Parathyroid adenoma (tissue), 2 donors: ENCODE measurements around the gene TTLL8.

Experiments used
- H2AFZ ChIP-seq: fragments of 300-600 bp; sonication (generic); one replicate; pipeline ENCODE4 v1.7.0; 2017; ENCODE audit warnings: antibody characterized with exemption, mild to moderate bottlenecking
- H3K27ac ChIP-seq: fragments of 300-600 bp; sonication (generic); one replicate; pipeline ENCODE4 v1.7.0; 2017
- H3K27me3 ChIP-seq: fragments of 300-600 bp; sonication (generic); one replicate; pipeline ENCODE4 v1.7.0; 2017; ENCODE audit warnings: low read length; ENCODE audit not compliant: control insufficient read depth, insufficient read depth
- H3K36me3 ChIP-seq: fragments of 300-600 bp; sonication (generic); one replicate; pipeline ENCODE4 v1.7.0; 2017; ENCODE audit warnings: low read length; ENCODE audit not compliant: control insufficient read depth, insufficient read depth
- H3K4me1 ChIP-seq: fragments of 300-600 bp; sonication (generic); one replicate; pipeline ENCODE4 v1.7.0; 2017; ENCODE audit warnings: control low read depth
- H3K4me2 ChIP-seq: fragments of 300-600 bp; sonication (generic); one replicate; pipeline ENCODE4 v1.7.0; 2017; ENCODE audit warnings: low read length
- H3K4me3 ChIP-seq: fragments of 300-600 bp; sonication (generic); one replicate; pipeline ENCODE4 v1.7.0; 2017; ENCODE audit warnings: low read depth, low read length
- H3K79me2 ChIP-seq: fragments of 300-600 bp; sonication (generic); one replicate; pipeline ENCODE4 v1.7.0; 2017; ENCODE audit warnings: control low read depth
- H3K9ac ChIP-seq: fragments of 300-600 bp; sonication (generic); one replicate; pipeline ENCODE4 v1.7.0; 2017; ENCODE audit warnings: mild to moderate bottlenecking
- H3K9me3 ChIP-seq: fragments of 300-600 bp; sonication (generic); one replicate; pipeline ENCODE4 v1.7.0; 2017; ENCODE audit warnings: low read length; ENCODE audit not compliant: control insufficient read depth
- CTCF ChIP-seq: fragments of 300-600 bp; sonication (generic); IDR thresholded peaks from one replicate; pipeline ENCODE4 v1.7.0; 2017; ENCODE audit warnings: antibody characterized with exemption, mild to moderate bottlenecking
- donor health status: primary hyperparathyroidism.

Gene TTLL8

DNA sequence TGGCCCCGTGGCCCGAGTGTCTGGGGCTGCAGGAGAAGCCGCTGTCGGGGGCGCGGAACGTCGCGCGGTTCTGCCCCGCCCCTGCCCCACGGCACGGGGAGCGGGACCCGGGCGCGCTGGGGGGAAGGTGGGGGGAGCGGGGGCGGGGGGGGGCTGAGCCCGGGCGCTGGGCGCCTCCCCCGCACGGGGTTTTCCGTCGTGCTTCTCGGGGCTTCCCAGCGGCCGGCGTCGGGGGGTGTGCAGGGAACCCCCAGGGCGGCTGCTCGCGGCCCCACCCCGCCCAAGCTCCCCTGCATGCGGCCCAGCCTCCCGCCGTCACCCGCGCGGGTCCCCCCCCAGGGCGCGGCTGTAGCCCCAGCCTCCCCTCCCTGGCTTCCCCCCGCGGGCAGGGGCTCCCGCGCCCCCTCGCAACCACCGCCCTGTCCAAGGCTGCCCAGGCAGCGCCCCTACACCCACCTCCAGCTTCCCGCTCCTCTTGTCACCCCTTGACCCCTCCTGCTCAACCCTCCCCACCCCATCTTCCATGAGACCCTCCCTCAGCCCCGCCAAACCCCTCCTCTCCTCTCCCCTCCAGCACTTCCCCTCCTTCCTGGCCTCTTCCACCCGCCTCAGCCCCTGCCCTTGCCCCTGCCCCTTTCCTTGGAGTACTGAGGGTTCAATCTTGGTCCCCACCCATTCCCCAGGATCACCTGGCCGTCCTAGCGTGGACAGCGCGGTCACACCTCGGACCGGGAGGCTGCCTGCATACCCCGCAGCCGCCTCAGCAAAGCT lies 47.2 kb downstream of the TTLL8 start:
- Histone ChIP-seq H3K4me1 (no peaks in the 10 kb centered on the region), H3K4me2 (no peak overlapping the region), H3K9me3 (no peaks in the 10 kb centered on the region), H3K36me3 (no peaks in the 10 kb centered on the region), H2AFZ (no peak overlapping the region), H3K27me3 (peaks cover 10% of the 10 kb centered on the region), H3K79me2 (no peaks in the 10 kb centered on the region), H3K9ac (no peak overlapping the region), H3K27ac (no peak overlapping the region), H3K4me3 (no peak overlapping the region)
- TF ChIP-seq CTCF = no peak

GRCh38 chr22:50009765-50010675 lies 48.1 kb downstream of the TTLL8 start:
- Histone ChIP-seq H2AFZ (no peak overlapping the region), H3K36me3 (no peaks in the 10 kb centered on the region), H3K9me3 (no peaks in the 10 kb centered on the region), H3K4me2 (no peak overlapping the region), H3K27me3 (peaks cover 10% of the 10 kb centered on the region), H3K4me1 (no peaks in the 10 kb centered on the region), H3K79me2 (no peaks in the 10 kb centered on the region), H3K4me3 (no peak overlapping the region), H3K9ac (no peak overlapping the region), H3K27ac (no peak overlapping the region)
- TF ChIP-seq CTCF = no peak

DNA sequence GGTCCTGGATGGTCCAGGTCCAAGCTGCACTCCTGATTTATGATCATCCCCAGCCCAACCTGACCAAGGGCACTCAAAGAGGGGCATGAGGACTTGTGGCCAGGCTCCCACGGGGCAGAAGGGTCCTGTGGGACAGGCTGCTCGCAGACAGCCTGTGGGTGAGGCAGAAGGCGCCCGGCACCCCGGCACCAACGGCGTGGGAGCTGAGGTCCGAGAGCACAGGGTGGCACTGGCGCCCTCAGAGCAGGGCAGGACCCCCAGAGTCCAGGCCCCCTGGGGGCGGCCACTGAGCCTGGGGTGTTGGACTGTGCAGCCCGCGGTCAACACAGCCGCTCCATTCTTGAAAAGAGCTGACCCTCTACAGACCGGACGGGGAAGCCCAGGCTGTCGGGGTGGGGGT lies 48.8 kb downstream of the TTLL8 start:
- H3K9ac ChIP-seq = no peak overlapping the region
- no peak for TF ChIP-seq CTCF
- H3K27ac ChIP-seq = no peak overlapping the region
- H3K79me2 ChIP-seq = no peaks in the 10 kb centered on the region
- H3K4me1 ChIP-seq = no peaks in the 10 kb centered on the region
- no peak overlapping the region for H3K4me2 ChIP-seq
- H3K36me3 ChIP-seq = no peaks in the 10 kb centered on the region
- H3K9me3 ChIP-seq = no peaks in the 10 kb centered on the region
- H3K27me3 ChIP-seq = peaks cover 10% of the 10 kb centered on the region
- H3K4me3 ChIP-seq = no peak overlapping the region
- no peak overlapping the region for H2AFZ ChIP-seq

GRCh38 chr22:50008151-50009040 lies 49.7 kb downstream of the TTLL8 start:
- no peaks in the 10 kb centered on the region for H3K9me3 ChIP-seq
- H3K4me3 ChIP-seq = no peak overlapping the region
- no peaks in the 10 kb centered on the region for H3K79me2 ChIP-seq
- H2AFZ ChIP-seq = no peak overlapping the region
- no peak overlapping the region for H3K4me2 ChIP-seq
- H3K36me3 ChIP-seq = no peaks in the 10 kb centered on the region
- no peak for TF ChIP-seq CTCF
- no peaks in the 10 kb centered on the region for H3K4me1 ChIP-seq
- no peak overlapping the region for H3K27ac ChIP-seq
- H3K9ac ChIP-seq = no peak overlapping the region
- peaks cover 10% of the 10 kb centered on the region for H3K27me3 ChIP-seq
